Measurements from ENCODE around the gene RAB4B. TPM values are rescaled to one million over a fixed set of nuclear protein-coding genes. Genes with fewer than 3 reads are reported as not detected.

The RAB4B gene
- total RNA-seq, 1 donor from 2014 or later: 15.2 TPM

DNA sequence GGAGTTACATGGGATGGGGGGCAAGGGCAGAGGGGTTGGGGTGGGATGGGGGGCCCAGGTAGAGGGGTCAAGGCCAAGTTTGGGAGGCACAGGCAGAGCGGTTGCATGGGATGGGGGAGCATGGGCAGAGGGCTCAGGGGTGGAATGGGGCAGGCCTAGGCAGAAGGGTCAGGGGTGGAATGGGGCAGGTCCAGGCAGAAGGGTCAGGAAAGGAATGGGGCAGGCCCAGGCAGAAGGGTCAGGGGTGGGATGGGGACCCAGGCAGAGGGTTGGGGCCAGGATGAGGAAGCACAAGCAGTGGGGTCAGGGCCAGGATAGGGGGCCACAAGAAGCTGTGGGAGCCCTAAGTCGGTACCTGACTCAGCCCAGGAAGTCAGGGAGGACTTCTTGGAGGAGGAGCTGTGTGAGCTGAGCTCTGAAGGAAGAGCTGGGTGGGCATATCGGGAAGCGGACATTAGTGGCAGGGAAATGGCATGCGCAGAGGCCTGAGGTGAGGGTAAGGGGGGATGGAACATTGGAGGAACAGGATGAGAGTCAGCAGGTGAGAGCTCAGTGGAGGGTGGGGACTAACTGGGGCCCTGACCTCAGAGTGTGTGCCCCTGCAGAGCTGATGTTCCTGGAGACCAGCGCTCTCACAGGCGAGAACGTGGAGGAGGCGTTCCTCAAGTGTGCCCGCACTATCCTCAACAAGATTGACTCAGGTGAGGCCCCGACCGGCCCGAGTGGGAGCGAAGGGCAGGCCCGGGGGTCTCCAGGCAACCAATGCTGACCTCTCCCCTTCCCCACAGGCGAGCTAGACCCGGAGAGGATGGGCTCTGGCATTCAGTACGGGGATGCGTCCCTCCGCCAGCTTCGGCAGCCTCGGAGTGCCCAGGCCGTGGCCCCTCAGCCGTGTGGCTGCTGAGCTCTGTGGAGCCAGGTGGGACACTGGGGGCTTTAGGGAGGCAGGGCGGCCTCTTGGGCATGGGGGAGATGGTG, 8.3 kb downstream of the RAB4B start:
- H3K4me1 Mint-ChIP-seq: peaks cover 4% of the 10 kb centered on the region
- H3K4me3 Mint-ChIP-seq: no peak overlapping the region
- H3K9me3 Mint-ChIP-seq: no peaks in the 10 kb centered on the region
- no peak for DNase-seq (ENCODE audit: low read depth, low spot score)
- TF ChIP-seq, protein P1, sequence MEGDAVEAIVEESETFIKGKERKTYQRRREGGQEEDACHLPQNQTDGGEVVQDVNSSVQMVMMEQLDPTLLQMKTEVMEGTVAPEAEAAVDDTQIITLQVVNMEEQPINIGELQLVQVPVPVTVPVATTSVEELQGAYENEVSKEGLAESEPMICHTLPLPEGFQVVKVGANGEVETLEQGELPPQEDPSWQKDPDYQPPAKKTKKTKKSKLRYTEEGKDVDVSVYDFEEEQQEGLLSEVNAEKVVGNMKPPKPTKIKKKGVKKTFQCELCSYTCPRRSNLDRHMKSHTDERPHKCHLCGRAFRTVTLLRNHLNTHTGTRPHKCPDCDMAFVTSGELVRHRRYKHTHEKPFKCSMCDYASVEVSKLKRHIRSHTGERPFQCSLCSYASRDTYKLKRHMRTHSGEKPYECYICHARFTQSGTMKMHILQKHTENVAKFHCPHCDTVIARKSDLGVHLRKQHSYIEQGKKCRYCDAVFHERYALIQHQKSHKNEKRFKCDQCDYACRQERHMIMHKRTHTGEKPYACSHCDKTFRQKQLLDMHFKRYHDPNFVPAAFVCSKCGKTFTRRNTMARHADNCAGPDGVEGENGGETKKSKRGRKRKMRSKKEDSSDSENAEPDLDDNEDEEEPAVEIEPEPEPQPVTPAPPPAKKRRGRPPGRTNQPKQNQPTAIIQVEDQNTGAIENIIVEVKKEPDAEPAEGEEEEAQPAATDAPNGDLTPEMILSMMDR (conservative IDR thresholded peaks at IDR 0.05): no peak
- H3K27me3 Mint-ChIP-seq (ENCODE audit: low read depth): no peaks in the 10 kb centered on the region
- no peak overlapping the region for H3K27ac Mint-ChIP-seq (ENCODE audit: unreplicated experiment)
- H3K36me3 Mint-ChIP-seq (ENCODE audit: low read depth): peaks cover 8% of the 10 kb centered on the region

DNA sequence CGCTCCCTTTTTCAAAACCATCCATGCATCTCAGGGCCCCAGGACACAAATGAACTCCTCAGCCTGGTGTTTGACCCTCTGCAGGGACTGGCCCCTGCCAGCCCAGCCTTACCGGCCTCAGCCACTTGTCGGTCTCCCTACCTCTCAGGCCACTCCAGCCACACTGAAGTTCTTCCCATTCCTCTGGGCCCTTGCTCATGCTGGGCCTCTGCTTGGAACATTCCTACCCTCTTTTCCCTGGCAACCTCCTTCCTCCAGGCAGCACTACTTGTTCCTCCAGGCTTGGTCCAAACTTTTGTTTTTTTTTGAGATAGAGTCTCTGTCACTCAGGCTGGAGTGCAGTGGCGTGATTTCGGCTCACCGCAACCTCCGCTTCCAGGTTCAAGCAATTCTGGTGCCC, 13.3 kb downstream of the RAB4B start:
- H3K9me3 Mint-ChIP-seq: no peaks in the 10 kb centered on the region
- TF ChIP-seq, protein P1 (conservative IDR thresholded peaks at IDR 0.05): no peak
- H3K4me1 Mint-ChIP-seq: peaks cover 7% of the 10 kb centered on the region
- no peak for DNase-seq (ENCODE audit: low read depth, low spot score)
- H3K27ac Mint-ChIP-seq (ENCODE audit: unreplicated experiment): peak overlapping the region; percentile 81
- H3K36me3 Mint-ChIP-seq (ENCODE audit: low read depth): peaks cover 4% of the 10 kb centered on the region
- H3K4me3 Mint-ChIP-seq: no peak overlapping the region
- H3K27me3 Mint-ChIP-seq (ENCODE audit: low read depth): no peaks in the 10 kb centered on the region

DNA sequence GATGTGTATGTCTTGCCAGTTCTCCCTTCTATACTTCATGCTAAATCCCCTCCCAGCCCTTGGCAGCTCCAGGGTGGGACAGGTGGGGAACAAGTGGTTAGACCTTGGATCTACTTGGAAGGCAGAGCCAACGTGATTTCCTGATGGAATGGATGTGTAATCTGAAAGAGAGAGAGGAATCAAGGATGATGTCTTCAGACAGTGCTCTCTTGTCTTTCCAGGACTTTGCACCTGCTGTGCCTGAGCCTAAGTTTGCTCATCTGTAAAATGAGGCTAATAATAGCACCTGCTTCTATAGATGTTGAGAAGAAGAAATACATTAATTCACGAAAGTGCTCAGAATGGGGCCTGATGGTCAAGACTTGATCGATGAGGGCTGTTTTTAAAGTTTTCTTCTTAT, 13.9 kb downstream of the RAB4B start:
- Mint-ChIP-seq H3K27me3 (ENCODE audit: low read depth) (no peaks in the 10 kb centered on the region), H3K4me1 (peaks cover 7% of the 10 kb centered on the region), H3K27ac (ENCODE audit: unreplicated experiment) (no peak overlapping the region), H3K4me3 (no peak overlapping the region), H3K9me3 (no peaks in the 10 kb centered on the region), H3K36me3 (ENCODE audit: low read depth) (peaks cover 4% of the 10 kb centered on the region)
- no peak for DNase-seq (ENCODE audit: low read depth, low spot score)
- TF ChIP-seq, protein P1 (conservative IDR thresholded peaks at IDR 0.05): no peak

DNA sequence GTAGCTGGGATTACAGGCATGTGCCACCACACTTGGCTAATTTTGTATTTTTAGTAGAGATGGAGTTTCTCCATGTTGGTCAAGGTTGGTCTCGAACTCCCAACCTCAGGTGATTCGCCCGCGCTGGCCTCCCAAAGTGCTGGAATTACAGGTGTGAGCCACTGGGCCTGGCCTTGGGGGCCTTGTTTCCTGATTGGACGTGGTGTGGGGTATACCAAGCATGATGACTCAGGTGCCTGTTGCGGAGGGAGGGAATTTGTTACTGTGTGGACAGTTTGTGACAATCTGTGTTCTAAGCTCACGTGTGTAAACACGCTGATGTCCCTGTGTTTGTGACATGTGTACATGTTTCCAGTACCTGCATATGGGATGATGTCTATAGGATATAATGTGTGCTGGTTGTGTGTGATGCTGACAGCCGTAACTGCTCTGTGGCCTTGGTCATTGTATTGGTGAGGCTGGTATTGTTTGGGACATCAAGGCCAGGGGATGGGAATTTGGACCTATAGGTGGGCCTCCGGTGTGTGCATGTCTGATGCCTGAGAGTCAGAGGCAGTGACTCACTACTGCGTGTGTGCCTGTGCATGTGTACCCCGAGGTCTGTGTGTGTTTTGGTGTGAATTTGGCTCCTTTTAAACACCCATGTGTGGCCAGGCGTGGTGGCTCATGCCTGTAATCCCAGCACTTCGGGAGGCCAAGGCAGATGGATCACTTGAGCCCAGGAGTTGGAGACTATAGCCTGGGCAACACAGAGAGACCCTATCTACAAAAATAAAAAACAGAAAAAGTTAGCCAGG, 19.3 kb downstream of the RAB4B start:
- peaks cover 1% of the 10 kb centered on the region for H3K36me3 Mint-ChIP-seq (ENCODE audit: low read depth)
- no peaks in the 10 kb centered on the region for H3K9me3 Mint-ChIP-seq
- peaks cover 27% of the 10 kb centered on the region for H3K4me1 Mint-ChIP-seq
- TF ChIP-seq, protein P1 (conservative IDR thresholded peaks at IDR 0.05): no peak
- DNase-seq (ENCODE audit: low read depth, low spot score): no peak
- peak overlapping the region; percentile 95 for H3K4me3 Mint-ChIP-seq
- H3K27ac Mint-ChIP-seq (ENCODE audit: unreplicated experiment): peak overlapping the region; percentile 50
- H3K27me3 Mint-ChIP-seq (ENCODE audit: low read depth): no peaks in the 10 kb centered on the region

DNA sequence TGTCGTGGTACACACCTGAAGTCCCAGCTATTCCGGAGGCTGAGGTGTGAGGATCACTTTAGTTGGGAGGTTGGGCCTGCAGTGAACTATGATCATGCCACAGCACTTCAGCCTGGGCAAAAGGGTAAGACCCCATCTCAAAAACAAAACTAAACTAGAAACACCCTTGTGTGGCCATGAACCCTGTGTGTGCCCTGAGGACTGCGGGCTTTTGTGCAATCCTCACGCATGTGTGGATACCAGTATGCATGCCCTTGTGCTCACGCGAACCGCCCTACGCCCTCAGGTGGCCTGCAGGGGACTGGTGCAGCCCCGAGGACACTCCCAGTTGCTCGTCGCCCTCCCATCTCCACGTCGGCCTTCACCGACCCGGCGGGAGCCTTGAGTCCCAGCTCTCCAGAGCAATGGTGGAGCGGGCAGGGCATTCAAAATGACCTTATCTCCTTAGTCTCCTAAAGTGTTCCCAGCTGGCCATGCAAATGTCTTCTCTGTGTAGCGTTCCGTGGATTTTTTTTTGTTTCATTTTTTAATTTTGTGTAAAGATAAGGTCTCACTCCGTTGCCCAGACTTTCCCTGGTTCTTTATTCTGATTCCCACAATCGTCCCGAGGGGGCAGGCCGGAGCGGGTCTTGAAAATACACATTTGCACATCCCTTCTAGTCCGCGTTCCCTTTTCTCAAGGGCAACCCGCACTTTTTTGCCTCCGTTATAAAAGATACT, 20.1 kb downstream of the RAB4B start:
- Mint-ChIP-seq H3K4me1 (peaks cover 35% of the 10 kb centered on the region), H3K27me3 (ENCODE audit: low read depth) (no peaks in the 10 kb centered on the region), H3K27ac (ENCODE audit: unreplicated experiment) (peak overlapping the region; percentile 86), H3K4me3 (peak overlapping the region; percentile 95), H3K36me3 (ENCODE audit: low read depth) (peaks cover 2% of the 10 kb centered on the region), H3K9me3 (no peaks in the 10 kb centered on the region)
- peak; percentile 54 for DNase-seq (ENCODE audit: low read depth, low spot score)
- TF ChIP-seq, protein P1 (conservative IDR thresholded peaks at IDR 0.05): peak; percentile 60
